ENCODE data around the gene DTD1. TPM values are rescaled to one million over a fixed set of nuclear protein-coding genes. Genes with fewer than 3 reads are reported as not detected.

Gene DTD1
- total RNA-seq (2016; rRNA removed; fragmentation: Illumina TruSeq; extraction: Trizol) (79.3 and 85.5 TPM in 2 replicates), polyA plus RNA-seq (2011; rRNA removed) (41.2 and 46.7 TPM in 2 replicates), polyA minus RNA-seq (2011; rRNA and poly(A)+ RNA removed; ENCODE audit: low replicate concordance) (16.2 and 39.8 TPM in 2 replicates), Bru-seq, nascent RNA (percentile 70 among the genes with signal in this experiment), BruChase-seq, experiment 1, labeled RNA remaining after a 6-hour chase (percentile 72 among the genes with signal in this experiment), BruChase-seq, experiment 2, labeled RNA remaining after a 2-hour chase (percentile 59 among the genes with signal in this experiment)
- total RNA-seq (2016; cell fraction: cytosol; rRNA removed; fragmentation: Illumina TruSeq; extraction: Trizol; ENCODE audit: low read depth): 32.5 and 39.7 TPM in 2 replicates
- total RNA-seq (2016; cell fraction: insoluble cytoplasmic fraction; rRNA removed; fragmentation: Illumina TruSeq; extraction: Trizol): 79.1 and 90.5 TPM in 2 replicates
- total RNA-seq (2016; cell fraction: membrane; rRNA removed; fragmentation: Illumina TruSeq; extraction: Trizol): 57.0 and 57.7 TPM in 2 replicates
- total RNA-seq (2016; cell fraction: nucleus; rRNA removed; fragmentation: Illumina TruSeq; extraction: Trizol): 31.8 and 34.6 TPM in 2 replicates
- polyA plus RNA-seq (2011; cell fraction: cytosol; rRNA removed): 54.0 and 65.1 TPM in 2 replicates
- 14.9 and 18.0 TPM in 2 replicates for polyA plus RNA-seq (2011; cell fraction: nucleus; rRNA removed)
- 53.5 and 54.2 TPM in 2 replicates for polyA plus RNA-seq (2012)
- polyA plus RNA-seq (2016; cell fraction: cytosol; fragmentation: Illumina TruSeq; extraction: Trizol; ENCODE audit: low read depth): 33.0 and 38.8 TPM in 2 replicates
- 86.1 and 90.8 TPM in 2 replicates for polyA plus RNA-seq (2016; cell fraction: insoluble cytoplasmic fraction; fragmentation: Illumina TruSeq; extraction: Trizol; ENCODE audit: low read depth)
- polyA plus RNA-seq (2016; cell fraction: membrane; fragmentation: Illumina TruSeq; extraction: Trizol; ENCODE audit: low read depth): 45.1 and 47.9 TPM in 2 replicates
- polyA plus RNA-seq (2016; cell fraction: nucleus; fragmentation: Illumina TruSeq; extraction: Trizol; ENCODE audit: insufficient read depth, low read depth): 44.5 and 45.0 TPM in 2 replicates
- 17.5 and 23.0 TPM in 2 replicates for polyA minus RNA-seq (2011; cell fraction: cytosol; rRNA and poly(A)+ RNA removed)
- polyA minus RNA-seq (2011; cell fraction: nucleus; rRNA and poly(A)+ RNA removed): 14.2 and 23.4 TPM in 2 replicates
- long read RNA-seq, experiment 1, transcript DTD1-201 (6 exons, 1,387 nt): major isoform, 98 of 115 reads
- long read RNA-seq, experiment 1, partial matches to known transcripts: 11 of 115 reads
- long read RNA-seq, experiment 1, other reads (novel, unspliced or antisense): 4 of 115 reads
- long read RNA-seq, experiment 2, transcript DTD1-201 (6 exons, 1,387 nt): major isoform, 163 of 197 reads
- long read RNA-seq, experiment 2, partial matches to known transcripts: 27 of 197 reads
- long read RNA-seq, experiment 2, other reads (novel, unspliced or antisense): 7 of 197 reads

GRCh38 chr20:18587665-18588573 lies at the start of gene DTD1:
Gene DTD1, plus strand, starts transcription at chr20:18588054. Its CDS starts 19 bp downstream, at chr20:18588073.
- Histone ChIP-seq H3K27ac (ENCODE audit: extremely low read length, insufficient read depth, low read length) (peak within 1 kb of the TSS; percentile 36), H3K9ac (ENCODE audit: insufficient read depth, low read depth, low read length) (peak within 1 kb of the TSS; percentile 74), H3K79me2 (ENCODE audit: insufficient read depth, low read length) (peaks cover 4% of the 10 kb centered on the region), H3K27me3 (ENCODE audit: control insufficient read depth in 1 of 2, insufficient read depth in 2 of 2, low read length in 2 of 2) (no peaks in the 10 kb centered on the region), H3K9me3 (ENCODE audit: low read length) (no peaks in the 10 kb centered on the region), H3K4me2 (ENCODE audit: low read depth, low read length) (peak within 1 kb of the TSS; percentile 95), H3K36me3 (replicated peaks in 1 of 2; ENCODE audit: control insufficient read depth in 1 of 2, insufficient read depth in 2 of 2, low read length in 2 of 2) (no peaks in the 10 kb centered on the region), H3K4me1 (ENCODE audit: insufficient read depth, low read length) (peaks cover 50% of the 10 kb centered on the region), H3K4me3 (replicated peaks in 1 of 3; ENCODE audit: insufficient read depth in 1 of 3, low read depth in 2 of 3, low read length in 3 of 3) (peak within 1 kb of the TSS; percentile 67 to 80 (median 80)), H2AFZ (ENCODE audit: low read length) (peak within 1 kb of the TSS; percentile 74), H4K20me1 (ENCODE audit: insufficient read depth, low read length) (no peaks in the 10 kb centered on the region)
- DNase-seq (ENCODE audit: low spot score) (peak; percentile 84), ATAC-seq (peak; percentile 90), FAIRE-seq (no peak)
- intact Hi-C loops (cut with micrococcal nuclease; ENCODE audit: unreplicated experiment) (loop anchor here (5.0 kb wide), 2 partner anchors 121 to 204 kb away; partner anchors contain the start of genes DZANK1 and POLR3F), in situ Hi-C loops (cut with HindIII; ENCODE audit: extremely low pct_ligation_motif_present, low pct_unique_long_range_greater_than_20kb) (no loop called here)
- WGBS (ENCODE audit: low lambda C conversion rate): 1% methylated on average over 28 of the region's 88 CpGs
- ChIA-PET POLR2A (interaction anchor here (0.9 to 1.5 kb wide), 3 partner anchors 24 to 121 kb away, joined by 4 to 6 read pairs (median 5); partner anchors contain the start of genes DZANK1, POLR3F and SEC23B), CTCF (ENCODE audit: low intra/inter-chr PET ratio, low total read pairs) (no interaction called here)
- BruUV-seq (replicated peaks): no TSS peak
- TF ChIP-seq POGK (CRISPR knock-in tag; conservative IDR thresholded peaks at IDR 0.05) (peak; percentile 97), ZNF143 (CRISPR knock-in tag; IDR thresholded peaks at IDR 0.05) (peak; percentile 17; the same call in 1 of the 2 replicates), PBX3 (CRISPR knock-in tag; IDR thresholded peaks at IDR 0.05; ENCODE audit: borderline replicate concordance) (peak; percentile 57; the same call in 1 of the 2 replicates), ZNF580 (CRISPR knock-in tag; IDR thresholded peaks at IDR 0.05; ENCODE audit: borderline replicate concordance, low read depth) (peak; percentile 54; the same call in 1 of the 2 replicates), ZNF674 (CRISPR knock-in tag; IDR thresholded peaks at IDR 0.05; ENCODE audit: low read depth) (peak; percentile 66; the same call in 1 of the 2 replicates), ZBTB42 (CRISPR knock-in tag; IDR thresholded peaks at IDR 0.05) (peak; percentile 47; the same call in 1 of the 2 replicates), MTF2 (CRISPR knock-in tag; IDR thresholded peaks at IDR 0.05; ENCODE audit: borderline replicate concordance) (0 out of 2 replicates have a peak, but pooled peaks have one; percentile 84), NFATC3 (CRISPR knock-in tag; IDR thresholded peaks at IDR 0.05) (no peak), RELA (CRISPR knock-in tag; IDR thresholded peaks at IDR 0.05) (peak; percentile 72; the same call in 1 of the 2 replicates), ZNF138 (CRISPR knock-in tag; IDR thresholded peaks at IDR 0.05; ENCODE audit: low read depth) (no peak), ZNF670 (CRISPR knock-in tag; IDR thresholded peaks at IDR 0.05; ENCODE audit: borderline replicate concordance) (0 out of 2 replicates have a peak, but pooled peaks have one; percentile 39), KMT2A (CRISPR knock-in tag; IDR thresholded peaks at IDR 0.05) (peak; percentile 78), HNF4A (CRISPR knock-in tag; IDR thresholded peaks at IDR 0.05) (0 out of 2 replicates have a peak, but pooled peaks have one; percentile 16)
